ENCODE measurements around the gene TSSK2.

GRCh38 chr22:19117111-19117512 is 14.0 kb upstream of the TSSK2 start:
- no peak for TF ChIP-seq EP300 (IDR thresholded peaks at IDR 0.05; ENCODE audit: borderline replicate concordance)
- TF ChIP-seq, protein P1, sequence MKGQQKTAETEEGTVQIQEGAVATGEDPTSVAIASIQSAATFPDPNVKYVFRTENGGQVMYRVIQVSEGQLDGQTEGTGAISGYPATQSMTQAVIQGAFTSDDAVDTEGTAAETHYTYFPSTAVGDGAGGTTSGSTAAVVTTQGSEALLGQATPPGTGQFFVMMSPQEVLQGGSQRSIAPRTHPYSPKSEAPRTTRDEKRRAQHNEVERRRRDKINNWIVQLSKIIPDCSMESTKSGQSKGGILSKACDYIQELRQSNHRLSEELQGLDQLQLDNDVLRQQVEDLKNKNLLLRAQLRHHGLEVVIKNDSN (IDR thresholded peaks at IDR 0.05) = no peak
- TF ChIP-seq NFIC (IDR thresholded peaks at IDR 0.05) = no peak
- no peak for TF ChIP-seq FOXM1 (IDR thresholded peaks at IDR 0.05; ENCODE audit: borderline replicate concordance, low read depth)
- no peak for TF ChIP-seq RAD21 (IDR thresholded peaks at IDR 0.05; ENCODE audit: low read depth)
- no peak for TF ChIP-seq TAF1 (IDR thresholded peaks at IDR 0.05; ENCODE audit: low read depth)
- TF ChIP-seq, protein P2, sequence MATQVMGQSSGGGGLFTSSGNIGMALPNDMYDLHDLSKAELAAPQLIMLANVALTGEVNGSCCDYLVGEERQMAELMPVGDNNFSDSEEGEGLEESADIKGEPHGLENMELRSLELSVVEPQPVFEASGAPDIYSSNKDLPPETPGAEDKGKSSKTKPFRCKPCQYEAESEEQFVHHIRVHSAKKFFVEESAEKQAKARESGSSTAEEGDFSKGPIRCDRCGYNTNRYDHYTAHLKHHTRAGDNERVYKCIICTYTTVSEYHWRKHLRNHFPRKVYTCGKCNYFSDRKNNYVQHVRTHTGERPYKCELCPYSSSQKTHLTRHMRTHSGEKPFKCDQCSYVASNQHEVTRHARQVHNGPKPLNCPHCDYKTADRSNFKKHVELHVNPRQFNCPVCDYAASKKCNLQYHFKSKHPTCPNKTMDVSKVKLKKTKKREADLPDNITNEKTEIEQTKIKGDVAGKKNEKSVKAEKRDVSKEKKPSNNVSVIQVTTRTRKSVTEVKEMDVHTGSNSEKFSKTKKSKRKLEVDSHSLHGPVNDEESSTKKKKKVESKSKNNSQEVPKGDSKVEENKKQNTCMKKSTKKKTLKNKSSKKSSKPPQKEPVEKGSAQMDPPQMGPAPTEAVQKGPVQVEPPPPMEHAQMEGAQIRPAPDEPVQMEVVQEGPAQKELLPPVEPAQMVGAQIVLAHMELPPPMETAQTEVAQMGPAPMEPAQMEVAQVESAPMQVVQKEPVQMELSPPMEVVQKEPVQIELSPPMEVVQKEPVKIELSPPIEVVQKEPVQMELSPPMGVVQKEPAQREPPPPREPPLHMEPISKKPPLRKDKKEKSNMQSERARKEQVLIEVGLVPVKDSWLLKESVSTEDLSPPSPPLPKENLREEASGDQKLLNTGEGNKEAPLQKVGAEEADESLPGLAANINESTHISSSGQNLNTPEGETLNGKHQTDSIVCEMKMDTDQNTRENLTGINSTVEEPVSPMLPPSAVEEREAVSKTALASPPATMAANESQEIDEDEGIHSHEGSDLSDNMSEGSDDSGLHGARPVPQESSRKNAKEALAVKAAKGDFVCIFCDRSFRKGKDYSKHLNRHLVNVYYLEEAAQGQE (IDR thresholded peaks at IDR 0.05; ENCODE audit: low read depth) = no peak
- no peak for TF ChIP-seq CEBPB (IDR thresholded peaks at IDR 0.05)
- TF ChIP-seq YY1 (IDR thresholded peaks at IDR 0.05; ENCODE audit: low read depth) = no peak
- no peak for TF ChIP-seq MAX (IDR thresholded peaks at IDR 0.05)
- no peak for TF ChIP-seq CREB1 (IDR thresholded peaks at IDR 0.05; ENCODE audit: low read depth)
- no peak for TF ChIP-seq EGR1 (IDR thresholded peaks at IDR 0.05)
- TF ChIP-seq ZBTB7A (IDR thresholded peaks at IDR 0.05; ENCODE audit: low read depth) = no peak
- no peak for TF ChIP-seq TCF12 (IDR thresholded peaks at IDR 0.05; ENCODE audit: low read depth)

Measured in Ishikawa (cell line).